Neural progenitor cell (in vitro differentiated cells): Measurements from ENCODE around the gene EMILIN3. TPM values are rescaled to one million over a fixed set of nuclear protein-coding genes. Genes with fewer than 3 reads are reported as not detected.

ENCODE experiments used
- DNase-seq: peaks from one replicate; pipeline ENCODE4 v3.0.0-alpha.2; 2016; ENCODE audit warnings: low spot score
- H2AFZ ChIP-seq: fragments of 200-600 bp; sonication (generic); replicated peaks from 2 replicates; pipeline ENCODE4 v1.6.1; 2016; ENCODE audit warnings: antibody characterized with exemption
- H3F3A ChIP-seq: fragments of 200-600 bp; sonication (generic); 2 replicates; pipeline ENCODE4 v1.6.1; 2016; ENCODE audit warnings: antibody characterized with exemption, low read depth
- H3K27ac ChIP-seq: fragments of 200-600 bp; sonication (generic); 2 replicates; pipeline ENCODE4 v1.5.1; 2016; ENCODE audit warnings: mild to moderate bottlenecking
- H3K27me3 ChIP-seq: fragments of 200-600 bp; sonication (generic); 2 replicates; pipeline ENCODE4 v1.6.1; 2016; ENCODE audit warnings: mild to moderate bottlenecking, moderate library complexity
- H3K36me3 ChIP-seq: fragments of 200-600 bp; sonication (generic); 2 replicates; pipeline ENCODE4 v1.5.1; 2016
- H3K4me1 ChIP-seq: fragments of 200-600 bp; sonication (generic); 2 replicates; pipeline ENCODE4 v1.6.1; 2016; ENCODE audit warnings: mixed run types
- H3K4me2 ChIP-seq: fragments of 200-600 bp; sonication (generic); 2 replicates; pipeline ENCODE4 v1.6.1; 2016
- H3K4me3 ChIP-seq: fragments of 200-600 bp; sonication (generic); 2 replicates; pipeline ENCODE4 v1.5.1; 2016
- H3K79me2 ChIP-seq: fragments of 200-600 bp; sonication (generic); 2 replicates; pipeline ENCODE4 v1.6.1; 2016; ENCODE audit warnings: low read depth
- H3K9ac ChIP-seq: fragments of 200-600 bp; sonication (generic); 2 replicates; pipeline ENCODE4 v1.6.1; 2016
- H3K9me3 ChIP-seq: fragments of 200-600 bp; sonication (generic); 2 replicates; pipeline ENCODE4 v1.5.1; 2016; ENCODE audit warnings: low read depth
- H4K20me1 ChIP-seq: fragments of 200-600 bp; sonication (generic); 2 replicates; pipeline ENCODE4 v1.6.1; 2016; ENCODE audit warnings: low read depth
- H3K27ac Mint-ChIP-seq: 3 replicates; pipeline ENCODE4 v1.8.0; 2021; ENCODE audit warnings: mixed read lengths
- H3K27me3 Mint-ChIP-seq: 2 replicates; pipeline ENCODE4 v1.8.0; 2022; ENCODE audit warnings: low read depth, mild to moderate bottlenecking, inconsistent platforms, moderate library complexity, mixed read lengths; ENCODE audit not compliant: insufficient read depth
- H3K36me3 Mint-ChIP-seq: 3 replicates; pipeline ENCODE4 v1.8.0; 2021; ENCODE audit warnings: mixed read lengths
- H3K4me1 Mint-ChIP-seq: 3 replicates; pipeline ENCODE4 v1.8.0; 2021; ENCODE audit warnings: mixed read lengths
- H3K4me3 Mint-ChIP-seq: 3 replicates; pipeline ENCODE4 v1.8.0; 2021; ENCODE audit warnings: mild to moderate bottlenecking, moderate library complexity, mixed read lengths
- H3K9me3 Mint-ChIP-seq: 3 replicates; pipeline ENCODE4 v1.8.0; 2020; ENCODE audit warnings: mixed read lengths
- CTCF ChIP-seq: fragments of 200-600 bp; sonication (generic); IDR thresholded peaks from 2 replicates; pipeline ENCODE4 v1.5.1; 2017; ENCODE audit warnings: antibody characterized with exemption, mild to moderate bottlenecking
- EZH2 ChIP-seq: fragments of 200-600 bp; sonication (generic); IDR thresholded peaks from 2 replicates; pipeline ENCODE4 v1.6.1; 2017; ENCODE audit warnings: antibody characterized with exemption, mild to moderate bottlenecking, moderate library complexity
- EZH2phosphoT487 ChIP-seq: fragments of 200-600 bp; sonication (generic); IDR thresholded peaks from 2 replicates; pipeline ENCODE4 v1.6.1; 2017; ENCODE audit warnings: antibody characterized with exemption
- total RNA-seq: library from RNA; depleted of rRNA; stranded (reverse); fragments of >200 nt; gene quantifications from 2 replicates; pipeline ENCODE4 v1.2.3, GENCODE V29; 2015; ENCODE audit warnings: low replicate concordance

EMILIN3 gene
- total RNA-seq, 1 donor from 2014 or later: 3.5 TPM

DNA sequence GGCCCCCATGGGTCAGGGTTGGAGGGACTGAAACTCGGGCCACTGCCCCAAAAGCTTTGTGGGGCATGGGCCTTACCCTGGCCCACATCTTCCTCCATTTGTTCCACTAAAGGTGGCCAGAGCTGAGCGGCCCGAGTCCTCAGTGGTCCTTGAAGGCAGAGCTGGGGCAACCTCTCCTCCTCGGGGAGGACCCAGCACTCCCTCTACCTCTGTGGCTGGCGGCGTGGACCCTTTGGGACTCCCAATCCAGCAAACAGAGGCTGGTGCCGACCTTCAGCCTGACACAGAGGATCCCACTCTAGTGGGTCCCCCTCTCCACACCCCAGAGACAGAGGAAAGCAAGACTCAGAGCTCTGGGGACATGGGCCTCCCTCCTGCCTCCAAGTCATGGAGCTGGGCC is 16.7 kb downstream of the EMILIN3 start:
- no peaks in the 10 kb centered on the region for H3K36me3 ChIP-seq
- H3K27me3 Mint-ChIP-seq: peaks cover 3% of the 10 kb centered on the region
- H3K4me1 Mint-ChIP-seq: peaks cover 10% of the 10 kb centered on the region
- no peaks in the 10 kb centered on the region for H3K9me3 ChIP-seq
- H3K27ac Mint-ChIP-seq: no peak overlapping the region
- H3K27ac ChIP-seq: no peak overlapping the region
- no peak overlapping the region for H3K9ac ChIP-seq
- no peaks in the 10 kb centered on the region for H4K20me1 ChIP-seq
- H2AFZ ChIP-seq: no peak overlapping the region
- no peak overlapping the region for H3K4me2 ChIP-seq
- H3K27me3 ChIP-seq: no peaks in the 10 kb centered on the region
- H3K9me3 Mint-ChIP-seq: no peaks in the 10 kb centered on the region
- no peaks in the 10 kb centered on the region for H3K79me2 ChIP-seq
- H3K4me3 Mint-ChIP-seq: no peak overlapping the region
- H3K4me3 ChIP-seq: no peak overlapping the region
- DNase-seq: no peak
- H3F3A ChIP-seq: no peaks in the 10 kb centered on the region
- H3K4me1 ChIP-seq: peaks cover 4% of the 10 kb centered on the region
- no peaks in the 10 kb centered on the region for H3K36me3 Mint-ChIP-seq
- TF ChIP-seq EZH2 (no peak), CTCF (no peak), EZH2phosphoT487 (no peak)

- Mint-ChIP-seq H3K27ac (no peak overlapping the region), H3K36me3 (no peaks in the 10 kb centered on the region), H3K4me3 (no peak overlapping the region), H3K4me1 (peaks cover 10% of the 10 kb centered on the region), H3K9me3 (no peaks in the 10 kb centered on the region), H3K27me3 (peaks cover 3% of the 10 kb centered on the region)
- Histone ChIP-seq H3K4me2 (no peak overlapping the region), H3K4me1 (peaks cover 4% of the 10 kb centered on the region), H3F3A (no peaks in the 10 kb centered on the region), H3K36me3 (no peaks in the 10 kb centered on the region), H3K27ac (no peak overlapping the region), H3K9me3 (no peaks in the 10 kb centered on the region), H3K9ac (no peak overlapping the region), H4K20me1 (no peaks in the 10 kb centered on the region), H3K4me3 (no peak overlapping the region), H3K27me3 (no peaks in the 10 kb centered on the region), H2AFZ (no peak overlapping the region), H3K79me2 (no peaks in the 10 kb centered on the region)
- TF ChIP-seq EZH2phosphoT487: no peak
- TF ChIP-seq EZH2: no peak
- no peak for TF ChIP-seq CTCF
- no peak for DNase-seq
Observed at GRCh38 chr20:41349266-41349665, 17.4 kb downstream of the EMILIN3 start.

DNA sequence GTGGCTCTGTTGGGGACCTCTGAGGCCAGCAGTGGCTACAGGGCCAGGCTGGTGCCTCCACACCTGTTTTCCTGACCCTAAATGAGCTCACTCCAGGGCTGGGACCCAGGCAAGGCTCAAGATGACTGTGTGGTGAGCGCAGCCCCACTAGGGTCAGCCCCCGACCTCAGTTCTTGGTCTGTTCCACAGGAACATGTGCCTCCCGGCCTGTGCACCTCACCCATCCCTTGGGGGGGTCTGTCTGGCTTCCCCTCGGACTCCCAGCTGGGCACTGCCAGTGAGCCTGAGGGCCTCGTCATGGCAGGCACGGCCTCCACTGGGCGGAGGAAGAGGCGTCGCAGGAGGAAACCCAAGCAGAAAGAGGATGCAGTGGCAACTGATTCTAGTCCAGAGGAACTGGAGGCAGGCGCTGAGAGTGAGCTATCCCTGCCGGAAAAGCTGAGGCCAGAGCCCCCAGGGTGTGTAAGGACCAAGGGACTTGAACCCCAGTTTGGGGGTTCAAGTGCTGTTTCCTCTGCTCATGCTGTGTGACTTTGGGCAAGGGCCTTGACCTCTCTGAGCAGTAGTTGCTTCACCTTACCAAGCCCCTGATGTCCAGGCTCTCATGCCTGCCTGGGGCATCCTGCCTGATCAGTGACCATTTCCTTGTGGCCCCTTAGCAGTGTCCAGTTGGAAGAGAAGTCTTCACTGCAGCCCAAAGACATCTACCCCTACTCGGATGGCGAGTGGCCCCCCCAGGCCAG is 18.0 kb downstream of the EMILIN3 start:
- no peak for DNase-seq
- Mint-ChIP-seq H3K4me3 (no peak overlapping the region), H3K27ac (no peak overlapping the region), H3K4me1 (peaks cover 10% of the 10 kb centered on the region), H3K9me3 (no peaks in the 10 kb centered on the region), H3K36me3 (no peaks in the 10 kb centered on the region), H3K27me3 (peaks cover 3% of the 10 kb centered on the region)
- H4K20me1 ChIP-seq: no peaks in the 10 kb centered on the region
- H3K9ac ChIP-seq: no peak overlapping the region
- no peak overlapping the region for H2AFZ ChIP-seq
- no peak for TF ChIP-seq EZH2
- no peak for TF ChIP-seq CTCF
- no peak for TF ChIP-seq EZH2phosphoT487
- H3K9me3 ChIP-seq: no peaks in the 10 kb centered on the region
- H3K4me2 ChIP-seq: no peak overlapping the region
- H3K4me1 ChIP-seq: peaks cover 4% of the 10 kb centered on the region
- H3K79me2 ChIP-seq: no peaks in the 10 kb centered on the region
- no peaks in the 10 kb centered on the region for H3F3A ChIP-seq
- no peak overlapping the region for H3K4me3 ChIP-seq
- no peaks in the 10 kb centered on the region for H3K36me3 ChIP-seq
- no peak overlapping the region for H3K27ac ChIP-seq
- H3K27me3 ChIP-seq: no peaks in the 10 kb centered on the region
